Measurements from ENCODE around the gene MRPL16. TPM values are rescaled to one million over a fixed set of nuclear protein-coding genes. Genes with fewer than 3 reads are reported as not detected.
"Not testable (repeated sequence)": the region's sequence is repeated elsewhere in the genome, so short reads cannot be mapped to it uniquely, and the experiment has no call there.

MRPL16 gene
- total RNA-seq, result 10 to 100 TPM; 58.7 to 75.5 TPM

GRCh38 chr11:59810189-59810910 is at the start of gene MRPL16:
TSS of gene MRPL16 (minus strand) at chr11:59810778. CDS start at chr11:59810658, 120 bp downstream.
- Mint-ChIP-seq H3K36me3 (peaks cover 11% of the 10 kb centered on the region), H3K4me1 (ENCODE audit: low read depth in 2 of 2) (peaks cover 14% of the 10 kb centered on the region in 2 donors), H3K4me3 (peak within 1 kb of the TSS; percentile 91), H3K9me3 (peaks cover 3% of the 10 kb centered on the region), H3K27ac (peak within 1 kb of the TSS; percentile 83 to 86), H3K27me3 (no peaks in the 10 kb centered on the region)
- peak; percentile 98 to 99 for ATAC-seq
- peak; percentile 89 for DNase-seq (ENCODE audit: low spot score)

GRCh38 chr11:59859673-59860072 is 49.1 kb upstream of the MRPL16 start:
- no peak overlapping the region for H3K27ac Mint-ChIP-seq
- ATAC-seq (no peak), DNase-seq (ENCODE audit: low spot score) (no peak)
- H3K4me3 Mint-ChIP-seq, result no peak overlapping the region
- H3K9me3 Mint-ChIP-seq, result no peaks in the 10 kb centered on the region
- peaks cover 0 to 2% of the 10 kb centered on the region in 2 donors for H3K27me3 Mint-ChIP-seq
- H3K36me3 Mint-ChIP-seq, result no peaks in the 10 kb centered on the region
- peaks cover 16 to 20% of the 10 kb centered on the region in 2 donors for H3K4me1 Mint-ChIP-seq (ENCODE audit: low read depth in 2 of 2)

- DNase-seq (ENCODE audit: low spot score), result no peak
- Mint-ChIP-seq H3K9me3 (no peaks in the 10 kb centered on the region), H3K4me1 (ENCODE audit: low read depth in 2 of 2) (peaks cover 16 to 20% of the 10 kb centered on the region in 2 donors), H3K27me3 (peaks cover 0 to 4% of the 10 kb centered on the region in 2 donors), H3K36me3 (no peaks in the 10 kb centered on the region), H3K27ac (peak overlapping the region; percentile 12 to 29), H3K4me3 (peak overlapping the region; percentile 47)
- peak in 1 of 2 donors; percentile 83 for ATAC-seq
Measured at GRCh38 chr11:59857439-59858434, 47.2 kb upstream of the MRPL16 start.

- Mint-ChIP-seq H3K27me3 (peaks cover 0 to 2% of the 10 kb centered on the region in 2 donors), H3K27ac (no peak overlapping the region), H3K4me1 (ENCODE audit: low read depth in 2 of 2) (peaks cover 16 to 20% of the 10 kb centered on the region in 2 donors), H3K36me3 (no peaks in the 10 kb centered on the region), H3K4me3 (no peak overlapping the region), H3K9me3 (no peaks in the 10 kb centered on the region)
- DNase-seq (ENCODE audit: low spot score) (no peak), ATAC-seq (no peak)
Measured at GRCh38 chr11:59854871-59855270, 44.3 kb upstream of the MRPL16 start.

GRCh38 chr11:59851416-59851815 is 40.8 kb upstream of the MRPL16 start:
- not testable (repeated sequence) for ATAC-seq; H3K4me1 Mint-ChIP-seq (ENCODE audit: low read depth in 2 of 2); H3K36me3 Mint-ChIP-seq; H3K9me3 Mint-ChIP-seq; DNase-seq (ENCODE audit: low spot score); H3K27me3 Mint-ChIP-seq; H3K27ac Mint-ChIP-seq; H3K4me3 Mint-ChIP-seq

GRCh38 chr11:59849551-59849950 is 39.0 kb upstream of the MRPL16 start:
- not testable (repeated sequence) for H3K36me3 Mint-ChIP-seq; DNase-seq (ENCODE audit: low spot score); H3K27ac Mint-ChIP-seq; H3K9me3 Mint-ChIP-seq; H3K4me3 Mint-ChIP-seq; H3K27me3 Mint-ChIP-seq; ATAC-seq; H3K4me1 Mint-ChIP-seq (ENCODE audit: low read depth in 2 of 2)

GRCh38 chr11:59849129-59849528 is 38.6 kb upstream of the MRPL16 start:
- ATAC-seq, result no peak
- no peak for DNase-seq (ENCODE audit: low spot score)
- H3K9me3 Mint-ChIP-seq, result no peaks in the 10 kb centered on the region
- H3K4me3 Mint-ChIP-seq, result no peak overlapping the region
- no peaks in the 10 kb centered on the region for H3K36me3 Mint-ChIP-seq
- peaks cover 0 to 6% of the 10 kb centered on the region in 2 donors for H3K27me3 Mint-ChIP-seq
- no peaks in the 10 kb centered on the region for H3K4me1 Mint-ChIP-seq (ENCODE audit: low read depth in 2 of 2)
- no peak overlapping the region for H3K27ac Mint-ChIP-seq

- not testable (repeated sequence) for H3K27me3 Mint-ChIP-seq; H3K4me1 Mint-ChIP-seq (ENCODE audit: low read depth in 2 of 2); H3K27ac Mint-ChIP-seq; DNase-seq (ENCODE audit: low spot score); H3K4me3 Mint-ChIP-seq; ATAC-seq; H3K36me3 Mint-ChIP-seq; H3K9me3 Mint-ChIP-seq
Measured at GRCh38 chr11:59848439-59848838, 37.9 kb upstream of the MRPL16 start.

GRCh38 chr11:59847626-59848025 is 37.0 kb upstream of the MRPL16 start:
- Mint-ChIP-seq H3K4me3 (no peak overlapping the region), H3K27ac (no peak overlapping the region), H3K9me3 (no peaks in the 10 kb centered on the region), H3K36me3 (no peaks in the 10 kb centered on the region), H3K27me3 (peaks cover 2 to 6% of the 10 kb centered on the region in 2 donors), H3K4me1 (ENCODE audit: low read depth in 2 of 2) (no peaks in the 10 kb centered on the region)
- DNase-seq (ENCODE audit: low spot score) (no peak), ATAC-seq (no peak)

GRCh38 chr11:59846556-59846955 is 36.0 kb upstream of the MRPL16 start:
- Mint-ChIP-seq H3K27me3 (peaks cover 6 to 13% of the 10 kb centered on the region in 2 donors), H3K4me3 (no peak overlapping the region), H3K9me3 (no peaks in the 10 kb centered on the region), H3K4me1 (ENCODE audit: low read depth in 2 of 2) (no peaks in the 10 kb centered on the region), H3K27ac (no peak overlapping the region), H3K36me3 (no peaks in the 10 kb centered on the region)
- DNase-seq (ENCODE audit: low spot score), result no peak
- ATAC-seq, result no peak

GRCh38 chr11:59845399-59845798 is 34.8 kb upstream of the MRPL16 start, which contains the start of gene CBLIF:
TSS of gene CBLIF (minus strand) at chr11:59845499. CDS start at chr11:59845453, 46 bp downstream.
- H3K4me1 Mint-ChIP-seq (ENCODE audit: low read depth in 2 of 2), result no peaks in the 10 kb centered on the region
- no peak within 1 kb of the TSS for H3K4me3 Mint-ChIP-seq
- H3K9me3 Mint-ChIP-seq, result no peaks in the 10 kb centered on the region
- H3K27me3 Mint-ChIP-seq, result peaks cover 6 to 16% of the 10 kb centered on the region in 2 donors
- no peaks in the 10 kb centered on the region for H3K36me3 Mint-ChIP-seq
- DNase-seq (ENCODE audit: low spot score) (no peak), ATAC-seq (no peak)
- H3K27ac Mint-ChIP-seq, result no peak within 1 kb of the TSS

- ATAC-seq (no peak), DNase-seq (ENCODE audit: low spot score) (no peak)
- H3K4me3 Mint-ChIP-seq, result no peak overlapping the region
- H3K4me1 Mint-ChIP-seq (ENCODE audit: low read depth in 2 of 2), result no peaks in the 10 kb centered on the region
- no peaks in the 10 kb centered on the region for H3K36me3 Mint-ChIP-seq
- no peaks in the 10 kb centered on the region for H3K9me3 Mint-ChIP-seq
- peaks cover 8 to 16% of the 10 kb centered on the region in 2 donors for H3K27me3 Mint-ChIP-seq
- no peak overlapping the region for H3K27ac Mint-ChIP-seq
Measured at GRCh38 chr11:59842316-59842715, 31.7 kb upstream of the MRPL16 start.

- Mint-ChIP-seq H3K27me3 (peaks cover 10 to 16% of the 10 kb centered on the region in 2 donors), H3K4me3 (no peak overlapping the region), H3K4me1 (ENCODE audit: low read depth in 2 of 2) (no peaks in the 10 kb centered on the region), H3K36me3 (no peaks in the 10 kb centered on the region), H3K27ac (no peak overlapping the region), H3K9me3 (no peaks in the 10 kb centered on the region)
- ATAC-seq, result no peak
- no peak for DNase-seq (ENCODE audit: low spot score)
Measured at GRCh38 chr11:59841514-59841913, 30.9 kb upstream of the MRPL16 start.

GRCh38 chr11:59839615-59840014 is 29.0 kb upstream of the MRPL16 start:
- H3K4me1 Mint-ChIP-seq (ENCODE audit: low read depth in 2 of 2), result no peaks in the 10 kb centered on the region
- no peaks in the 10 kb centered on the region for H3K36me3 Mint-ChIP-seq
- no peak overlapping the region for H3K4me3 Mint-ChIP-seq
- peaks cover 9 to 18% of the 10 kb centered on the region in 2 donors for H3K27me3 Mint-ChIP-seq
- DNase-seq (ENCODE audit: low spot score) (no peak), ATAC-seq (no peak)
- no peak overlapping the region for H3K27ac Mint-ChIP-seq
- H3K9me3 Mint-ChIP-seq, result no peaks in the 10 kb centered on the region
